SJCRH30 (cell line): ENCODE results near the gene TRIM43. TPM values are rescaled to one million over a fixed set of nuclear protein-coding genes. Genes with fewer than 3 reads are reported as not detected.

ENCODE experiments used
- total RNA-seq: library from RNA; depleted of rRNA; stranded (reverse); fragments of >200 nt; shearing (Covaris generic); gene quantifications from 2 replicates; pipeline ENCODE4 v1.2.3, GENCODE V29; 2014; rRNA removed

Gene TRIM43
- total RNA-seq, 1 experiment from 2014 or later: not detected

Other genes starting within 250 kb of the TRIM43 start
- gene FAHD2A, start 189.3 kb upstream of the TRIM43 start, total RNA-seq: 19.6 and 21.3 TPM in 2 replicates
- gene TRIM43B, start 107.2 kb upstream of the TRIM43 start, total RNA-seq: not detected in 2 replicates